ENCODE measurements around the gene STARD13. TPM values are rescaled to one million over a fixed set of nuclear protein-coding genes. Genes with fewer than 3 reads are reported as not detected.

The STARD13 gene
- total and polyA plus RNA-seq, 4 donors: 2.7 to 15.3 (median 5.7) TPM

- Histone ChIP-seq H3K4me3 (ENCODE audit: low read depth in 1 of 3, low read length in 3 of 3) (no peak overlapping the region), H3K9ac (ENCODE audit: low read depth in 1 of 2, low read length in 2 of 2) (no peak overlapping the region), H3K4me1 (ENCODE audit: control insufficient read depth in 4 of 4, insufficient read depth in 4 of 4, low read length in 3 of 4) (peaks cover 2 to 5% (median 4%) of the 10 kb centered on the region in 4 donors), H3K36me3 (ENCODE audit: control insufficient read depth in 4 of 4, insufficient read depth in 3 of 4, low read depth in 1 of 4, low read length in 3 of 4) (no peaks in the 10 kb centered on the region), H3K27me3 (ENCODE audit: control insufficient read depth in 4 of 4, insufficient read depth in 4 of 4, low read length in 3 of 4) (no peaks in the 10 kb centered on the region), H3K9me3 (ENCODE audit: control insufficient read depth in 4 of 4, low read length in 3 of 4) (no peaks in the 10 kb centered on the region), H3K27ac (ENCODE audit: low read depth in 1 of 2, low read length in 2 of 2) (no peak overlapping the region)
- no peak for DNase-seq (ENCODE audit: low spot score)
- WGBS: 94% methylated on average over 1 of the region's 1 CpG
- TF ChIP-seq FOXA1 (IDR thresholded peaks at IDR 0.05) (no peak), HNF4G (IDR thresholded peaks at IDR 0.05) (no peak), CTCF (IDR thresholded peaks at IDR 0.05; ENCODE audit: low read depth, low read length, missing input control) (no peak), MAX (IDR thresholded peaks at IDR 0.05) (no peak), REST (IDR thresholded peaks at IDR 0.05) (no peak), NR2F2 (IDR thresholded peaks at IDR 0.05) (no peak), EGR1 (IDR thresholded peaks at IDR 0.05; ENCODE audit: low read depth in 2 of 2) (no peak), RXRA (IDR thresholded peaks at IDR 0.05) (no peak), RAD21 (IDR thresholded peaks at IDR 0.05) (no peak), YY1 (IDR thresholded peaks at IDR 0.05) (no peak), HNF4A (conservative IDR thresholded peaks at IDR 0.05) (no peak), JUND (IDR thresholded peaks at IDR 0.05) (no peak), TAF1 (conservative IDR thresholded peaks at IDR 0.05) (no peak), GABPA (IDR thresholded peaks at IDR 0.05 in 1 of 2, conservative IDR thresholded peaks at IDR 0.05 in 1 of 2) (no peak), ATF3 (IDR thresholded peaks at IDR 0.05) (no peak), SP1 (IDR thresholded peaks at IDR 0.05) (no peak)
Measured at GRCh38 chr13:33179463-33179862, 106.1 kb downstream of the STARD13 start.

- 88% methylated on average over 4 of the region's 4 CpGs for WGBS
- no peaks in the 10 kb centered on the region for H3K27me3 ChIP-seq (ENCODE audit: control insufficient read depth in 4 of 4, insufficient read depth in 4 of 4, low read length in 3 of 4)
- no peak for DNase-seq (ENCODE audit: low spot score)
- H3K9me3 ChIP-seq (ENCODE audit: control insufficient read depth in 4 of 4, low read length in 3 of 4): no peaks in the 10 kb centered on the region
- H3K27ac ChIP-seq (ENCODE audit: low read depth in 1 of 2, low read length in 2 of 2): no peak overlapping the region
- H3K4me1 ChIP-seq (ENCODE audit: control insufficient read depth in 4 of 4, insufficient read depth in 4 of 4, low read length in 3 of 4): peaks cover 2 to 5% (median 4%) of the 10 kb centered on the region in 4 donors
- H3K36me3 ChIP-seq (ENCODE audit: control insufficient read depth in 4 of 4, insufficient read depth in 3 of 4, low read depth in 1 of 4, low read length in 3 of 4): no peaks in the 10 kb centered on the region
- no peak overlapping the region for H3K4me3 ChIP-seq (ENCODE audit: low read depth in 1 of 3, low read length in 3 of 3)
- no peak overlapping the region for H3K9ac ChIP-seq (ENCODE audit: low read depth in 1 of 2, low read length in 2 of 2)
- TF ChIP-seq REST (IDR thresholded peaks at IDR 0.05) (no peak), YY1 (IDR thresholded peaks at IDR 0.05) (no peak), EGR1 (IDR thresholded peaks at IDR 0.05; ENCODE audit: low read depth in 2 of 2) (no peak), CTCF (IDR thresholded peaks at IDR 0.05; ENCODE audit: low read depth, low read length, missing input control) (no peak), HNF4G (IDR thresholded peaks at IDR 0.05) (no peak), ATF3 (IDR thresholded peaks at IDR 0.05) (no peak), ZBTB33 (IDR thresholded peaks at IDR 0.05) (no peak)
Measured at GRCh38 chr13:33178209-33178840, 107.2 kb downstream of the STARD13 start.

Measured in liver (tissue), 9 donors.